GM06990 (cell line): ENCODE results near the gene PTPN7.

Source experiments
- DNase-seq: peaks from one replicate; pipeline ENCODE4 v3.0.0-alpha.2; 2011; ENCODE audit not compliant: insufficient read length; ENCODE audit errors: extremely low read depth
- H3K27me3 ChIP-seq: replicated peaks from 2 replicates; pipeline ENCODE4 v1.6.0; 2011; ENCODE audit warnings: low read length; ENCODE audit not compliant: control insufficient read depth, insufficient read depth
- H3K36me3 ChIP-seq: 2 replicates; pipeline ENCODE4 v1.5.1; 2011; ENCODE audit warnings: low read length; ENCODE audit not compliant: control insufficient read depth, insufficient read depth
- H3K4me3 ChIP-seq: replicated peaks from 2 replicates; pipeline ENCODE4 v1.5.1; 2011; ENCODE audit warnings: low read depth, mild to moderate bottlenecking, control low read depth, low read length
- CTCF ChIP-seq: IDR thresholded peaks from 2 replicates; pipeline ENCODE4 v1.5.1; 2011; ENCODE audit warnings: low read length, control low read depth, mild to moderate bottlenecking, inconsistent platforms; ENCODE audit not compliant: insufficient read depth, poor library complexity, severe bottlenecking

Gene PTPN7

GRCh38 chr1:202162418-202163280 lies 2.2 kb upstream of the PTPN7 start:
- no peaks in the 10 kb centered on the region for H3K27me3 ChIP-seq
- no peak overlapping the region for H3K4me3 ChIP-seq
- TF ChIP-seq CTCF = no peak
- DNase-seq = no peak
- peaks cover 2% of the 10 kb centered on the region for H3K36me3 ChIP-seq

- no peak for TF ChIP-seq CTCF
- Histone ChIP-seq H3K36me3 (peaks cover 4% of the 10 kb centered on the region), H3K27me3 (no peaks in the 10 kb centered on the region), H3K4me3 (no peak overlapping the region)
- DNase-seq = peak; percentile 70
Measured at GRCh38 chr1:202162047-202162417, 1.6 kb upstream of the PTPN7 start.

- H3K27me3 ChIP-seq = no peaks in the 10 kb centered on the region
- H3K4me3 ChIP-seq = peak overlapping the region; percentile 69
- no peak for TF ChIP-seq CTCF
- H3K36me3 ChIP-seq = peaks cover 8% of the 10 kb centered on the region
- DNase-seq = peak; percentile 43
Measured at GRCh38 chr1:202161151-202162046, 997 bp upstream of the PTPN7 start.

- peak overlapping the region; percentile 69 for H3K4me3 ChIP-seq
- no peaks in the 10 kb centered on the region for H3K27me3 ChIP-seq
- peaks cover 17% of the 10 kb centered on the region for H3K36me3 ChIP-seq
- peak; percentile 76 for DNase-seq
- TF ChIP-seq CTCF = no peak
Measured at GRCh38 chr1:202159534-202160371, 649 bp downstream of the PTPN7 start.

GRCh38 chr1:202158810-202159533 lies 1.4 kb downstream of the PTPN7 start:
- no peaks in the 10 kb centered on the region for H3K27me3 ChIP-seq
- DNase-seq = peak; percentile 60

More at GRCh38 chr1:202158810-202159533, 1.4 kb downstream of the PTPN7 start:
- Histone ChIP-seq H3K36me3 (peaks cover 21% of the 10 kb centered on the region), H3K4me3 (peak overlapping the region; percentile 69)
- peak; percentile 61 for TF ChIP-seq CTCF
